Measurements from ENCODE around the gene FNDC3A. TPM values are rescaled to one million over a fixed set of nuclear protein-coding genes. Genes with fewer than 3 reads are reported as not detected.

FNDC3A gene
- total RNA-seq, 1 experiment from 2014 or later: 24.3 TPM

- Histone ChIP-seq H3K4me3 (ENCODE audit: low read depth in 2 of 2, low read length in 2 of 2) (no peak overlapping the region), H3K27me3 (ENCODE audit: control insufficient read depth, insufficient read depth, low read length) (no peaks in the 10 kb centered on the region), H3K36me3 (ENCODE audit: control insufficient read depth, insufficient read depth, low read length) (no peaks in the 10 kb centered on the region), H3K9me3 (ENCODE audit: control insufficient read depth, insufficient read depth, low read depth, low read length) (no peaks in the 10 kb centered on the region), H3K4me1 (ENCODE audit: control insufficient read depth, insufficient read depth, low read length) (peaks cover 8% of the 10 kb centered on the region), H3K27ac (ENCODE audit: low read length) (no peak overlapping the region)
- ChIA-PET CTCF (no interaction called here), POLR2A (interaction anchor here (0.7 kb wide), 1 partner anchor 10 kb away, joined by 3 read pairs; no protein-coding TSS in a partner anchor)
- no TSS peak for BruUV-seq (replicated peaks)
- TF ChIP-seq SIN3A (IDR thresholded peaks at IDR 0.05; ENCODE audit: borderline replicate concordance, insufficient read depth, low read depth, low read length) (no peak), POLR2AphosphoS5 (IDR thresholded peaks at IDR 0.05; ENCODE audit: low read depth, low read length) (no peak), TCF7L2 (IDR thresholded peaks at IDR 0.05; ENCODE audit: low read depth, low read length) (no peak), REST (IDR thresholded peaks at IDR 0.05; ENCODE audit: insufficient read depth in 1 of 2, low read depth in 2 of 2, low read length in 1 of 2) (no peak), CTCF (IDR thresholded peaks at IDR 0.05) (no peak)
- intact Hi-C loops (cut with micrococcal nuclease; ENCODE audit: unreplicated experiment) (no loop called here), in situ Hi-C loops (cut with HindIII; ENCODE audit: low pct_unique_long_range_greater_than_20kb, low sequenced_read_pairs) (no loop called here)
- DNase-seq (ENCODE audit: low read depth, low spot score) (no peak), ATAC-seq (no peak)
Measured at GRCh38 chr13:49063011-49063410, 87.3 kb downstream of the FNDC3A start.

- Histone ChIP-seq H3K36me3 (ENCODE audit: control insufficient read depth, insufficient read depth, low read length) (no peaks in the 10 kb centered on the region), H3K4me1 (ENCODE audit: control insufficient read depth, insufficient read depth, low read length) (peaks cover 8% of the 10 kb centered on the region), H3K4me3 (ENCODE audit: low read depth in 2 of 2, low read length in 2 of 2) (no peak overlapping the region), H3K9me3 (ENCODE audit: control insufficient read depth, insufficient read depth, low read depth, low read length) (no peaks in the 10 kb centered on the region), H3K27ac (ENCODE audit: low read length) (no peak overlapping the region), H3K27me3 (ENCODE audit: control insufficient read depth, insufficient read depth, low read length) (no peaks in the 10 kb centered on the region)
- DNase-seq (ENCODE audit: low read depth, low spot score) (no peak), ATAC-seq (no peak)
- POLR2A ChIA-PET: interaction anchor here (0.7 kb wide), 1 partner anchor 9 kb away, joined by 3 read pairs; no protein-coding TSS in a partner anchor
- in situ Hi-C loops (cut with HindIII; ENCODE audit: low pct_unique_long_range_greater_than_20kb, low sequenced_read_pairs): no loop called here
- no TSS peak for BruUV-seq (replicated peaks)
- intact Hi-C loops (cut with micrococcal nuclease; ENCODE audit: unreplicated experiment): no loop called here
- CTCF ChIA-PET: no interaction called here
- no peak for TF ChIP-seq SIN3A (IDR thresholded peaks at IDR 0.05; ENCODE audit: borderline replicate concordance, insufficient read depth, low read depth, low read length)
- no peak for TF ChIP-seq TCF7L2 (IDR thresholded peaks at IDR 0.05; ENCODE audit: low read depth, low read length)
- TF ChIP-seq CTCF (IDR thresholded peaks at IDR 0.05): no peak
- TF ChIP-seq POLR2AphosphoS5 (IDR thresholded peaks at IDR 0.05; ENCODE audit: low read depth, low read length): no peak
- TF ChIP-seq REST (IDR thresholded peaks at IDR 0.05; ENCODE audit: insufficient read depth in 1 of 2, low read depth in 2 of 2, low read length in 1 of 2): no peak
Measured at GRCh38 chr13:49063497-49063896, 87.8 kb downstream of the FNDC3A start.
